Osteocyte (in vitro differentiated cells): ENCODE measurements around the gene FAM217B. TPM values are rescaled to one million over a fixed set of nuclear protein-coding genes. Genes with fewer than 3 reads are reported as not detected.
A peak's percentile ranks its signal among the peaks of the same experiment; 100 is the strongest.
"Not testable (repeated sequence)": the region's sequence is repeated elsewhere in the genome, so short reads cannot be mapped to it uniquely, and the experiment has no call there.

Source experiments
- DNase-seq: peaks from one replicate; pipeline ENCODE4 v3.0.0; 2021; ENCODE audit warnings: mixed read lengths; ENCODE audit not compliant: unreplicated experiment; ENCODE audit errors: extremely low spot score
- H3K27ac Mint-ChIP-seq: one replicate; pipeline ENCODE4 v1.8.0; 2021; ENCODE audit warnings: mild to moderate bottlenecking, mixed read lengths; ENCODE audit not compliant: unreplicated experiment
- H3K27me3 Mint-ChIP-seq: one replicate; pipeline ENCODE4 v1.8.0; 2021; ENCODE audit warnings: mixed read lengths; ENCODE audit not compliant: unreplicated experiment
- H3K36me3 Mint-ChIP-seq: one replicate; pipeline ENCODE4 v1.8.0; 2021; ENCODE audit warnings: mixed read lengths; ENCODE audit not compliant: unreplicated experiment
- H3K4me1 Mint-ChIP-seq: one replicate; pipeline ENCODE4 v1.8.0; 2021; ENCODE audit warnings: mixed read lengths; ENCODE audit not compliant: unreplicated experiment
- H3K4me3 Mint-ChIP-seq: one replicate; pipeline ENCODE4 v1.8.0; 2021; ENCODE audit warnings: mild to moderate bottlenecking, moderate library complexity, mixed read lengths; ENCODE audit not compliant: unreplicated experiment
- H3K9me3 Mint-ChIP-seq: one replicate; pipeline ENCODE4 v1.8.0; 2021; ENCODE audit warnings: mixed read lengths; ENCODE audit not compliant: unreplicated experiment
- CTCF ChIP-seq: fragments of 200-600 bp; sonication (generic); IDR thresholded peaks from 2 replicates; pipeline ENCODE4 v1.5.0; 2021; ENCODE audit warnings: antibody characterized with exemption, mild to moderate bottlenecking, moderate library complexity
- total RNA-seq: library from RNA; stranded (reverse); gene quantifications from 2 replicates; pipeline ENCODE4 v1.2.1, GENCODE V29; 2021

The FAM217B gene
- total RNA-seq, 1 donor from 2014 or later, result 17.7 TPM

GRCh38 chr20:59948212-59948611 is 8.0 kb downstream of the FAM217B start:
- Mint-ChIP-seq H3K4me1 (peaks cover 41% of the 10 kb centered on the region), H3K36me3 (peaks cover 11% of the 10 kb centered on the region)

GRCh38 chr20:59948828-59949720 is 8.9 kb downstream of the FAM217B start:
- no peak for DNase-seq
- Mint-ChIP-seq H3K4me1 (peaks cover 36% of the 10 kb centered on the region), H3K9me3 (no peaks in the 10 kb centered on the region), H3K27ac (no peak overlapping the region), H3K27me3 (no peaks in the 10 kb centered on the region), H3K4me3 (no peak overlapping the region), H3K36me3 (peaks cover 11% of the 10 kb centered on the region)
- TF ChIP-seq CTCF, result peak; percentile 73

More at GRCh38 chr20:59948212-59948611, 8.0 kb downstream of the FAM217B start:
- Mint-ChIP-seq H3K9me3 (no peaks in the 10 kb centered on the region), H3K4me3 (no peak overlapping the region), H3K27me3 (no peaks in the 10 kb centered on the region), H3K27ac (no peak overlapping the region)
- no peak for TF ChIP-seq CTCF
- DNase-seq, result no peak

GRCh38 chr20:59949911-59950310 is 9.7 kb downstream of the FAM217B start:
- no peak overlapping the region for H3K4me3 Mint-ChIP-seq
- no peaks in the 10 kb centered on the region for H3K27me3 Mint-ChIP-seq
- no peak for DNase-seq
- H3K4me1 Mint-ChIP-seq, result peaks cover 27% of the 10 kb centered on the region
- peaks cover 3% of the 10 kb centered on the region for H3K36me3 Mint-ChIP-seq
- TF ChIP-seq CTCF, result no peak
- no peaks in the 10 kb centered on the region for H3K9me3 Mint-ChIP-seq
- no peak overlapping the region for H3K27ac Mint-ChIP-seq

GRCh38 chr20:59954718-59955117 is 14.5 kb downstream of the FAM217B start:
- no peak for DNase-seq
- no peak for TF ChIP-seq CTCF
- H3K27ac Mint-ChIP-seq, result no peak overlapping the region
- H3K27me3 Mint-ChIP-seq, result peaks cover 8% of the 10 kb centered on the region
- H3K9me3 Mint-ChIP-seq, result no peaks in the 10 kb centered on the region
- no peak overlapping the region for H3K4me3 Mint-ChIP-seq
- H3K4me1 Mint-ChIP-seq, result no peaks in the 10 kb centered on the region
- H3K36me3 Mint-ChIP-seq, result no peaks in the 10 kb centered on the region

GRCh38 chr20:59955131-59955796 is 15.1 kb downstream of the FAM217B start:
- peak; percentile 47 for TF ChIP-seq CTCF
- Mint-ChIP-seq H3K4me3 (no peak overlapping the region), H3K27me3 (peaks cover 13% of the 10 kb centered on the region), H3K4me1 (no peaks in the 10 kb centered on the region), H3K9me3 (no peaks in the 10 kb centered on the region), H3K27ac (no peak overlapping the region), H3K36me3 (no peaks in the 10 kb centered on the region)
- no peak for DNase-seq

GRCh38 chr20:59957568-59957967 is 17.4 kb downstream of the FAM217B start:
- not testable (repeated sequence) for H3K4me3 Mint-ChIP-seq, H3K27ac Mint-ChIP-seq, H3K36me3 Mint-ChIP-seq, H3K9me3 Mint-ChIP-seq, H3K4me1 Mint-ChIP-seq, DNase-seq
- peaks cover 15% of the 10 kb centered on the region for H3K27me3 Mint-ChIP-seq
